ENCODE data around the gene RHOG.

The RHOG gene

GRCh38 chr11:3808861-3809623 lies 31.7 kb downstream of the RHOG start:
- 24 to 51% methylated on average over 3 of the region's 5 CpGs for WGBS, 2 experiments (ENCODE audit: insufficient coverage in 2 of 2)
- Histone ChIP-seq H3K4me3 (ENCODE audit: extremely low read depth, insufficient read depth, low read length, poor library complexity, severe bottlenecking) (peak overlapping the region; percentile 64), H3K27ac (ENCODE audit: low read depth, low read length, severe bottlenecking) (no peak overlapping the region), H3K4me1 (ENCODE audit: control insufficient read depth, insufficient read depth, low read length, poor library complexity, severe bottlenecking) (peaks cover 5% of the 10 kb centered on the region), H3K36me3 (ENCODE audit: control insufficient read depth, insufficient read depth, low read length) (no peaks in the 10 kb centered on the region), H3K9me3 (ENCODE audit: control insufficient read depth, low read length) (no peaks in the 10 kb centered on the region)

- no peaks in the 10 kb centered on the region for H3K36me3 ChIP-seq (ENCODE audit: control insufficient read depth, insufficient read depth, low read length)
- peak within 1 kb of the TSS; percentile 64 for H3K4me3 ChIP-seq (ENCODE audit: extremely low read depth, insufficient read depth, low read length, poor library complexity, severe bottlenecking)
- 0 to 1% methylated on average over 42 to 46 of the region's 55 CpGs for WGBS, 2 experiments (ENCODE audit: insufficient coverage in 2 of 2)
- H3K4me1 ChIP-seq (ENCODE audit: control insufficient read depth, insufficient read depth, low read length, poor library complexity, severe bottlenecking) = peaks cover 5% of the 10 kb centered on the region
- no peak within 1 kb of the TSS for H3K27ac ChIP-seq (ENCODE audit: low read depth, low read length, severe bottlenecking)
- no peaks in the 10 kb centered on the region for H3K9me3 ChIP-seq (ENCODE audit: control insufficient read depth, low read length)
Observed at GRCh38 chr11:3807909-3808860, 32.6 kb downstream of the RHOG start, which contains the start of gene PGAP2. PGAP2 (plus strand) TSS chr11:3808560; CDS start chr11:3811260, 2,700 bp downstream.

- H3K27ac ChIP-seq (ENCODE audit: low read depth, low read length, severe bottlenecking) = no peak overlapping the region
- no peaks in the 10 kb centered on the region for H3K9me3 ChIP-seq (ENCODE audit: control insufficient read depth, low read length)
- 71 to 98% methylated on average over 5 to 6 of the region's 11 CpGs for WGBS, 2 experiments (ENCODE audit: insufficient coverage in 2 of 2)
Observed at GRCh38 chr11:3803726-3804495, 36.8 kb downstream of the RHOG start.

GRCh38 chr11:3802011-3802790 lies 38.6 kb downstream of the RHOG start:
- H3K27ac ChIP-seq (ENCODE audit: low read depth, low read length, severe bottlenecking) = no peak overlapping the region
- H3K9me3 ChIP-seq (ENCODE audit: control insufficient read depth, low read length) = no peaks in the 10 kb centered on the region
- H3K4me1 ChIP-seq (ENCODE audit: control insufficient read depth, insufficient read depth, low read length, poor library complexity, severe bottlenecking) = no peaks in the 10 kb centered on the region
- no peaks in the 10 kb centered on the region for H3K36me3 ChIP-seq (ENCODE audit: control insufficient read depth, insufficient read depth, low read length)
- no peak overlapping the region for H3K4me3 ChIP-seq (ENCODE audit: extremely low read depth, insufficient read depth, low read length, poor library complexity, severe bottlenecking)
- WGBS, 2 experiments (ENCODE audit: insufficient coverage in 2 of 2) = 100% methylated on average over 2 of the region's 4 CpGs

More at GRCh38 chr11:3803726-3804495, 36.8 kb downstream of the RHOG start:
- Histone ChIP-seq H3K4me1 (ENCODE audit: control insufficient read depth, insufficient read depth, low read length, poor library complexity, severe bottlenecking) (no peaks in the 10 kb centered on the region), H3K36me3 (ENCODE audit: control insufficient read depth, insufficient read depth, low read length) (no peaks in the 10 kb centered on the region), H3K4me3 (ENCODE audit: extremely low read depth, insufficient read depth, low read length, poor library complexity, severe bottlenecking) (no peak overlapping the region)

GRCh38 chr11:3799873-3800272 lies 40.9 kb downstream of the RHOG start:
- Histone ChIP-seq H3K4me3 (ENCODE audit: extremely low read depth, insufficient read depth, low read length, poor library complexity, severe bottlenecking) (no peak overlapping the region), H3K9me3 (ENCODE audit: control insufficient read depth, low read length) (no peaks in the 10 kb centered on the region), H3K27ac (ENCODE audit: low read depth, low read length, severe bottlenecking) (no peak overlapping the region), H3K4me1 (ENCODE audit: control insufficient read depth, insufficient read depth, low read length, poor library complexity, severe bottlenecking) (peaks cover 4% of the 10 kb centered on the region), H3K36me3 (ENCODE audit: control insufficient read depth, insufficient read depth, low read length) (peaks cover 6% of the 10 kb centered on the region)
- WGBS, 2 experiments (ENCODE audit: insufficient coverage in 2 of 2) = 82 to 96% methylated on average over 4 to 5 of the region's 5 CpGs

- 92 to 97% methylated on average over 8 of the region's 9 CpGs for WGBS, 2 experiments (ENCODE audit: insufficient coverage in 2 of 2)
- Histone ChIP-seq H3K9me3 (ENCODE audit: control insufficient read depth, low read length) (no peaks in the 10 kb centered on the region), H3K4me1 (ENCODE audit: control insufficient read depth, insufficient read depth, low read length, poor library complexity, severe bottlenecking) (peaks cover 4% of the 10 kb centered on the region), H3K36me3 (ENCODE audit: control insufficient read depth, insufficient read depth, low read length) (peaks cover 13% of the 10 kb centered on the region), H3K27ac (ENCODE audit: low read depth, low read length, severe bottlenecking) (no peak overlapping the region), H3K4me3 (ENCODE audit: extremely low read depth, insufficient read depth, low read length, poor library complexity, severe bottlenecking) (no peak overlapping the region)
Observed at GRCh38 chr11:3799143-3799542, 41.6 kb downstream of the RHOG start.

GRCh38 chr11:3797329-3798090 lies 43.2 kb downstream of the RHOG start, which contains the start of gene NUP98:
NUP98 (minus strand) TSS chr11:3797554; CDS start chr11:3782117, 15,437 bp downstream.
- WGBS, 2 experiments (ENCODE audit: insufficient coverage in 2 of 2) = 0% methylated on average over 47 to 76 of the region's 86 CpGs
- peaks cover 29% of the 10 kb centered on the region for H3K36me3 ChIP-seq (ENCODE audit: control insufficient read depth, insufficient read depth, low read length)
- H3K4me3 ChIP-seq (ENCODE audit: extremely low read depth, insufficient read depth, low read length, poor library complexity, severe bottlenecking) = peak within 1 kb of the TSS; percentile 74

GRCh38 chr11:3796801-3797328 lies 43.9 kb downstream of the RHOG start:
- 0 to 2% methylated on average over 13 to 18 of the region's 26 CpGs for WGBS, 2 experiments (ENCODE audit: insufficient coverage in 2 of 2)
- H3K36me3 ChIP-seq (ENCODE audit: control insufficient read depth, insufficient read depth, low read length) = peaks cover 36% of the 10 kb centered on the region
- peak overlapping the region; percentile 94 for H3K27ac ChIP-seq (ENCODE audit: low read depth, low read length, severe bottlenecking)
- H3K9me3 ChIP-seq (ENCODE audit: control insufficient read depth, low read length) = no peaks in the 10 kb centered on the region
- H3K4me3 ChIP-seq (ENCODE audit: extremely low read depth, insufficient read depth, low read length, poor library complexity, severe bottlenecking) = peak overlapping the region; percentile 74
- H3K4me1 ChIP-seq (ENCODE audit: control insufficient read depth, insufficient read depth, low read length, poor library complexity, severe bottlenecking) = peaks cover 4% of the 10 kb centered on the region

More at GRCh38 chr11:3797329-3798090, 43.2 kb downstream of the RHOG start, which contains the start of gene NUP98:
- H3K9me3 ChIP-seq (ENCODE audit: control insufficient read depth, low read length) = no peaks in the 10 kb centered on the region
- peaks cover 4% of the 10 kb centered on the region for H3K4me1 ChIP-seq (ENCODE audit: control insufficient read depth, insufficient read depth, low read length, poor library complexity, severe bottlenecking)
- peak within 1 kb of the TSS; percentile 94 for H3K27ac ChIP-seq (ENCODE audit: low read depth, low read length, severe bottlenecking)

GRCh38 chr11:3796346-3796745 lies 44.4 kb downstream of the RHOG start:
- H3K4me3 ChIP-seq (ENCODE audit: extremely low read depth, insufficient read depth, low read length, poor library complexity, severe bottlenecking) = peak overlapping the region; percentile 74
- WGBS, 2 experiments (ENCODE audit: insufficient coverage in 2 of 2) = 54 to 56% methylated on average over 4 to 6 of the region's 14 CpGs
- H3K9me3 ChIP-seq (ENCODE audit: control insufficient read depth, low read length) = no peaks in the 10 kb centered on the region
- H3K36me3 ChIP-seq (ENCODE audit: control insufficient read depth, insufficient read depth, low read length) = peaks cover 39% of the 10 kb centered on the region
- H3K27ac ChIP-seq (ENCODE audit: low read depth, low read length, severe bottlenecking) = no peak overlapping the region
- peaks cover 4% of the 10 kb centered on the region for H3K4me1 ChIP-seq (ENCODE audit: control insufficient read depth, insufficient read depth, low read length, poor library complexity, severe bottlenecking)
